Neutrophil (primary cell): ENCODE measurements around the gene SLC17A9.

Experiments
- H3K27ac ChIP-seq: fragments of 200-600 bp; sonication (generic); 2 replicates; pipeline ENCODE4 v1.5.1; 2016; ENCODE audit warnings: mild to moderate bottlenecking, moderate library complexity
- H3K27me3 ChIP-seq: fragments of 200-600 bp; sonication (generic); 2 replicates; pipeline ENCODE4 v1.6.0; 2016; ENCODE audit warnings: mild to moderate bottlenecking
- H3K36me3 ChIP-seq: fragments of 200-600 bp; sonication (generic); 2 replicates; pipeline ENCODE4 v1.5.1; 2017
- H3K4me1 ChIP-seq, 2 experiments: fragments of 200-600 bp in 1 of 2; sonication (generic) in 1 of 2; 1 replicate in 1 of 2; 2 replicates in 1 of 2; pipeline versions ENCODE4 v1.5.1 to v1.6.1; 2013 to 2016; ENCODE audit warnings: low read depth in 1 of 2, low read length in 1 of 2, mild to moderate bottlenecking in 1 of 2, moderate library complexity in 1 of 2; ENCODE audit not compliant: control insufficient read depth in 1 of 2, insufficient read depth in 1 of 2
- H3K4me3 ChIP-seq, 2 experiments: fragments of 200-600 bp in 1 of 2; sonication (generic) in 1 of 2; 1 replicate in 1 of 2; 2 replicates in 1 of 2; pipeline ENCODE4 v1.5.1; 2013 to 2016; ENCODE audit warnings: low read depth in 1 of 2, low read length in 1 of 2, mild to moderate bottlenecking in 1 of 2, moderate library complexity in 1 of 2
- H3K9me3 ChIP-seq: fragments of 200-600 bp; sonication (generic); 2 replicates; pipeline ENCODE4 v1.5.1; 2016
- TF ChIP-seq, protein P1 (sequence below): fragments of 200-600 bp; sonication (generic); IDR thresholded peaks from 2 replicates; pipeline ENCODE4 v1.5.1; 2016; ENCODE audit warnings: antibody characterized with exemption

SLC17A9 gene

DNA sequence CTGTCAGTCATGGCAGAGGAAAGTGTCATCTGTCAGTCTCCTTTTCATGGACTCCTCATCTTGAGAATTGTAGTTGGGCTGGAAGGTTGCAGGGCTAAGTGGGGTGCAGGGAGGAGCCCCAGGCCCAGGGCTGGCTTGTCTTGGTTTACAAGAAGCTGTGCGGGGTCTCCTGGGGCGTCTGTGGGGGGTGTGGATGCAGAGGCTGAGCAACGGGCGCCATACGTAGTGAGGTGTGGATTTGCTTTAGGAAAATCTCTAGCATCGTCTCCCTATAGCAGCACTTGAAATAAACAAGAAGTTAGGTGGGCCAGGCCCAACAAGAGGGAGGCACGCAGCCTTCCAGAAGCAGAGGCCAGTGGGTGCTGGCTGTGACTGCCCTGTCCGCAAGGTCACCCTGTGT lies 1.8 kb upstream of the SLC17A9 start:
- Histone ChIP-seq H3K4me1 (peaks cover 39% of the 10 kb centered on the region in 2 experiments), H3K9me3 (no peaks in the 10 kb centered on the region), H3K27me3 (no peaks in the 10 kb centered on the region), H3K27ac (no peak overlapping the region), H3K36me3 (peaks cover 50% of the 10 kb centered on the region), H3K4me3 (no peak overlapping the region)
- TF ChIP-seq, protein P1, sequence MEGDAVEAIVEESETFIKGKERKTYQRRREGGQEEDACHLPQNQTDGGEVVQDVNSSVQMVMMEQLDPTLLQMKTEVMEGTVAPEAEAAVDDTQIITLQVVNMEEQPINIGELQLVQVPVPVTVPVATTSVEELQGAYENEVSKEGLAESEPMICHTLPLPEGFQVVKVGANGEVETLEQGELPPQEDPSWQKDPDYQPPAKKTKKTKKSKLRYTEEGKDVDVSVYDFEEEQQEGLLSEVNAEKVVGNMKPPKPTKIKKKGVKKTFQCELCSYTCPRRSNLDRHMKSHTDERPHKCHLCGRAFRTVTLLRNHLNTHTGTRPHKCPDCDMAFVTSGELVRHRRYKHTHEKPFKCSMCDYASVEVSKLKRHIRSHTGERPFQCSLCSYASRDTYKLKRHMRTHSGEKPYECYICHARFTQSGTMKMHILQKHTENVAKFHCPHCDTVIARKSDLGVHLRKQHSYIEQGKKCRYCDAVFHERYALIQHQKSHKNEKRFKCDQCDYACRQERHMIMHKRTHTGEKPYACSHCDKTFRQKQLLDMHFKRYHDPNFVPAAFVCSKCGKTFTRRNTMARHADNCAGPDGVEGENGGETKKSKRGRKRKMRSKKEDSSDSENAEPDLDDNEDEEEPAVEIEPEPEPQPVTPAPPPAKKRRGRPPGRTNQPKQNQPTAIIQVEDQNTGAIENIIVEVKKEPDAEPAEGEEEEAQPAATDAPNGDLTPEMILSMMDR, result no peak

DNA sequence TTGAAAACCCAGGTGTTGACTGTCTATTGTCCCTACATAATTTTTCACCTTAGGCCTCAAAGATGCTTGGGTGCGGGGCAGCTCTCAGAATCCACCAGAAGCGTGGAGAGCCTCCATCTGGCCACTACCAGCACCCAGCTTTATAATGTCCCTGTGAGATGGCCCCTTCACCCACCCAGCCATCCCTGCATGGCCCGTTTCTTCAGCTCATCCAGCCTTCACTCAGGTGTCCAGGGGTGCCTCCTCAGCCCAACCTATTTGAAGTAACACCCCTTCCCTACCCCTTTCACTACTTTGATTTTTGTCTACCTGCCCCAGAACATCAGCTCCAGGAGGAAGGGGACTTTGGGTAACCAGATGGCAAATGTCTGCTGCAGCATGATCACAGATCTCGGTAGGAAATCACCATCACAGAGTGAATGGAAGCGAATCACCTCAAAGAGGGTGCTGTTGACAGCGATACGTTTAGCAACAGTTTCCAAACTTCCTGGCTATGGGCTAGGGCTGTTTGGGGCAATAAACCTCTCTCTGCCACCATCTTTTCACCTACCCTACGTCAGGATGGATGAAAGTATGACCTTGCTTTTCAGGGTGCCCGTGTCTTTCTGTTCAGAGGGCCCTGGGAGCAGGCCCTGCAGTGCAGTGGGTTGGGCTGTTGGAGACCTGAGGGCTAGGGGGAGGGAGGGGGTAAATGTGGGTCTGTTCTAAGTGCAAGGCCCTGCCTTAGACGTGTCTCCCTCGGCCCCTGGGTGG lies 1.2 kb upstream of the SLC17A9 start:
- TF ChIP-seq, protein P1, result no peak
- Histone ChIP-seq H3K4me3 (no peak overlapping the region), H3K9me3 (no peaks in the 10 kb centered on the region), H3K27ac (peak overlapping the region; percentile 59), H3K27me3 (no peaks in the 10 kb centered on the region), H3K4me1 (peaks cover 39% of the 10 kb centered on the region in 2 experiments), H3K36me3 (peaks cover 44% of the 10 kb centered on the region)

GRCh38 chr20:62951896-62952372 lies 575 bp upstream of the SLC17A9 start:
- Histone ChIP-seq H3K36me3 (peaks cover 38% of the 10 kb centered on the region), H3K4me1 (peaks cover 39% of the 10 kb centered on the region in 2 experiments), H3K4me3 (peak overlapping the region; percentile 52 to 71), H3K9me3 (no peaks in the 10 kb centered on the region), H3K27me3 (no peaks in the 10 kb centered on the region), H3K27ac (peak overlapping the region; percentile 59)
- TF ChIP-seq, protein P1, result no peak

DNA sequence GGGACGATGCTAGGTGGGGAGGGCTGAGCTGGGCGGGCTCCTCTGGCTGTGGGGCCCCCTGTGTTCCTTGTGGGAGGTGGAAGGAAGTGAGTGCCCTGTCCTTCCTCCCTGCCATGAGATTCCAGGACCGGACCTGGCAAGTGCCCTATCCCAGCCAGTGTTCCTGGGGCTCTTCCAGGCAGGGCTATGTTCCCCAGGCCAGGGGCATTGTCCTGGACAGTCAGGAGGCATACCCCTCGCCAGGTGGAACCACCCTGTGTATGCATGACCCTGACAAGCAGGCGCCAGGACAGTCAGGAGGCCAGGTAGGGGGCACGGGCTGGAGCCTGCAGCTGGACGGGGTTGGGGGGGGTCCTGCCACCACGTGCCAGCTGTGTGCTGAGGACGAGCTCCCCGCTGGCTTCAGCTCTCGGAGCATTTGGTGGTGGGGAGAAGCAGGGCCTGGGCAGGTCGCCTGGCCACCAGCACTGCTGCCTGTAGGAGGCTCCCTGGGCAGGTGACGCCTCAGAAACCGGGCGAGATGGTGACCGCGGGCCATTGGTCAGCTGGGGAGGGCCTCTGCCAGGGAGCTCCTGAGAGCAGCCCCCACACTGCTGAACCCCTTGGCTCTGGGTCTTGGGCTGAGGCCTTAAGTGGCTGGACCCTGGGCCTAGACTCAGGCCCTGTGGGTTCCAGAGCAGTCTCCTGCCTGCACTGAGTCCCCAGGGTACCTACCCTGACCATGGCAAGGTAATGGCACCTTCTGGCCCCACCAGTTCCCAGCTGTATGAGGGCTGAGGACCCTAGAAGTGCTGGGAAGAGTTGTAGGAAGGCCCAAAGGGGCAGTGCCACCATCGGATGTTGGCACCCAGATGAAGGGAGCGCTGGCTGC lies 694 bp downstream of the SLC17A9 start:
- Histone ChIP-seq H3K27me3 (no peaks in the 10 kb centered on the region), H3K9me3 (no peaks in the 10 kb centered on the region), H3K27ac (peak overlapping the region; percentile 63), H3K4me3 (peak overlapping the region; percentile 37 to 71), H3K36me3 (peaks cover 25% of the 10 kb centered on the region), H3K4me1 (peaks cover 39% of the 10 kb centered on the region in 2 experiments)
- TF ChIP-seq, protein P1, result no peak

DNA sequence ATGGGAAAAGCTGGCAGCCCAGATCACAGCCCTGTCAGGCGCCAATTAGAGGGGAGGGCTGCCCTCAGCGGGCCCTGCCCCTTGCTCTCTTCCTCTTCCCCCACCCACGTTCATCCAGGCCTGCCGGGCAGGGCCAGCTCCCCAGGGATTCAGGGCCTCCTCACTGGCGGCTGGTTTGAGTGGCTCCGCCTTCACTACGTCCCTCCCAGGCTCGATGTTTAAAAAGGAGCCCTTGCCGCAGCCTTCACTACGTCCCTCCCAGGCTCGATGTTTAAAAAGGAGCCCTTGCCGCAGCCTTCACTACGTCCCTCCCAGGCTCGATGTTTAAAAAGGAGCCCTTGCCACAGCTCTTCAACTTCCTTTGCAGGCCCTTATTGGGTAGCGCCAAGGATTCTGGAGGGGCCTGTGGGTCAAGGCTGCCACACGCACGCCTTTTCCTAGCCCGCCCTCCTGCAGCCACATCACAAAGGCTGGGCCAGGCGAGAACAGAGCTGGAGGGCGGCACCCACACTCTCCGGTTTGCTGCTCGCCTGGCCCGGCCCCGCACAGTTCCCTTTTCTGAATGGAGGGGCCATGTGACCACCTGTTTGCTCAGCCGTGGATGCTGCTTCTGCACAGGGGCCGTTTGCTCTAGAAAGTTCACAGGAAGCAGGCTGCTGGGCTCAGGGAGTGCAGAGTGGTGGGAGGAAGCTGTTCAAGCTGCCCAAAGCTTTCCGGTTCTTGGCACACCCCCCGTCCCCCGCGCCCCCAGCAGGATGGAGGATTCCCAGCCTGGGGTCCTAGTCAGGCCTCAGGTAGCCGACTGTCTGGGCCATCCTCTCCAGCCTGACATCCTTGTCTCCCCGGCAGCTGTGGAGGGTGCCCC lies 1.6 kb downstream of the SLC17A9 start:
- Histone ChIP-seq H3K4me1 (peaks cover 39% of the 10 kb centered on the region in 2 experiments), H3K36me3 (peaks cover 17% of the 10 kb centered on the region), H3K9me3 (no peaks in the 10 kb centered on the region), H3K27ac (peak overlapping the region; percentile 63), H3K4me3 (peak overlapping the region; percentile 37 to 71), H3K27me3 (no peaks in the 10 kb centered on the region)
- TF ChIP-seq, protein P1, result no peak
